GM10847 (cell line): Measurements from ENCODE around the gene SESN1.

ENCODE experiments used
- POLR2A ChIP-seq: IDR thresholded peaks from 2 replicates; pipeline ENCODE4 v1.6.1; 2011; ENCODE audit not compliant: insufficient read length; ENCODE audit errors: extremely low read depth

The SESN1 gene

DNA sequence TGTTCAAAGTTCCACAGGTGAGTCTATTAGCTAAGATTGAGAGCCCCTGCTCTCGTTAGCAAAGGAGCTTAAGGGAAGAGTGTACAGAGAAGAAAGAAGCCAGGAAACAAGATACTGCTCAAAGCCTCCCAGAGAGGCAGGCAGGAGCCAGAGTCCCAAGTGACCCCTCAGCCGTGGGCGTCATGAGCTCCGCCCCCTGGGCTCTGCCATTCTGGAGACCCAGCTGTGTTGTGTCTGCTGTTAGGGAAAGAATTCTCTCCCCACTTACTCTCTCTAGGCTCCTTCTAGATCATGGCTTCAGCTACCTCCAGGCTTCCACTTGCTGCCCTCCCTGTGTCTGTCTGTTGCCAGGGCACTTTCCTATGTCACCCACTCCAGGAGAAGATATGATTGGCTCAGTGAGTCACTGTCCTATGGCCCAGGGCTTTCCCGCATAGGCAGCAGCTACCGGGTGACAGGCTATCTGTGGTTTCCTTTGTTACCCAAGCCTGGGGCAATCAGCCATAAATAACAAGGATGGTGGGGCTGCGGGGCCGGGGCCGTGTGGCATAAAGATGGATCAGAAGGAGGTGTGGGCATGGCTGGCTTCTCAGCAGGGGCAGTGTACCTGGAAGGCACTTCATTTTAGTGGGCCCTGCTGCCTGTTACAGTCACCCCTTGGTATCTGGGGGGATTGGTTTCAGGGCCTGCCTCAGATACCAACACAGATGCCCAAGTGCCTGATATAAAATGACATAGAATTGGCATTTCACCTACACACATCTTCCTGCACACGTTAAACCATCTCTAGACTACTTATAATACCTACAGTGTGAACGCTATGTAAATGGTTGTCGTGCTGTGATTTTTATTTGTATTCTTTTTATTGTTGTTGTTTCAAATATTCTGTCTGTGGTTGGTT lies 127.5 kb downstream of the SESN1 start:
- no peak for TF ChIP-seq POLR2A

DNA sequence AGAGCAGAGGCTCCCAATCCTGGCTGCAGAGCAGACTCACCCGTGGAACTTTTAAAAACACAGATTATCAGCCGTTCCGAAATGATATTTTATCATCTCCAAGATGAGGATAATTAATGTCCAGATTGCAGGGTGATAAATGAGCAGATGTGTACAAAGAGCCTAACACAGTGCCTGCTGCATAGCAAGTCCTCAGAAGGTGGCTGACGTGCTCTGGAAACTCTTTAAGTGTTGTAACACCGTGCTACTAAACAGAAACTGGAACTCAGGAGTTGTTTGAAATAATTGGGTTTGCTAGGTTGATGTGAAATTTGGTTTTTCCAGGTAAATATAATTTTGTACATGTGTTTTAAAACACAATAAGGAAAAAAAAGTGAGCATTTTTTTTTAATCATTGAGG lies 128.4 kb downstream of the SESN1 start:
- TF ChIP-seq POLR2A: no peak

DNA sequence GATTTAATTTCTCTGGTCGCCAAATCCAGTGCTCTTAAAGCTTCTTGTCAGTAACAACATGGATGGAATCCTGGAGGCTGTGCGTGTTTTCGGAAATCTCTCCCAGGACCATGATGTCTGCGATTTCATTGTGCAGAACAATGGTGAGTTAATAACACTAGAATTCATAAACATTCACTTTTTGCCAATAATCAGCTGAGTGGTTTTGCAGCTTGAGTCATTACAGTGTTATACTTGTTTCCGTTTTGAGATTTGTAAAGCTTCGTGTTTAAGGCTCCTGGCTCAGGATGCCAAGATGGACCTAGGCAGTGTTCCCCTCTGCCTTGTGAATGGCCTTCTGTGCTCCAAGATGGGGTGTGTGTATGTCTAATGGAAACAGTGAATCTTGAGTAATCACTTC lies 132.7 kb downstream of the SESN1 start:
- TF ChIP-seq POLR2A: no peak

DNA sequence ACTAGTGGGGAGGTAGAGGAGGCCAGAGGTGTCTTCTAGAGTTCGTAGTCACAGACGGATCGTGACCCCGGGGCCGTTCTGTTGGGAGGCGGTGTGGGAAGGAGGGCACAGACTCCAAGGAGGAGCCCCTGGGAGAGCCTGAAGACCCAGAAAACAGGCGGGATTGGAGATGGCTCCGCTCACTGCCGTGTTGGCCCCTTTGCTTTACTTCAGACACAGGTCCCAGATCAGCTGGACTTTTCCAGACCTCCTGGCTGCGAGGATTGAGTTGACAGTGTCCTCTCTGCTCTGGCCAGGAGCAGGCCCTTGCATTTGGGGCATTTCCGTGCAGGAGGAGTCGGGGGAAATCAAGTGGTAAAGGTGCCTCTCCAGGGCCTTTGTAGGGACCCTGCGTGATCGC lies 133.6 kb downstream of the SESN1 start:
- no peak for TF ChIP-seq POLR2A

DNA sequence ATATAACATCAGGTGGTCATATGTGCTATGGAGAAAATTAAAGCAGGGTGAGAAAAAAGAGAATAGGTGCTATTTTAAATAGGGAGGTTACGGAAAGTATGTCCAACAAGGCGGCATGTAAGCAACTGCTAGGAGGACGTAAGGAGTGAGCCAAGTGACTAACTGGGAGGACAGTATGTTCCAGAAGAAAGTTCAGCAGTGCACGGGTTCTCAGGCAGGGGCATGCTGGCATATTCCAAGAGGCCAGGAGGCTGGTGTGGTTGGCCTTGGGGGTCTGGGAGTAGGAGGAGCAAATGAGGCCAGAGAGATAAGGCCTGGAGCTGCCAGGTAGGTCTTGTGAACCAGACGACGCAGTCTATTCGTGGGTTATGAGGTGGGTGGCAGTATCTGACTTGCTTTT lies 134.0 kb downstream of the SESN1 start:
- TF ChIP-seq POLR2A: no peak

DNA sequence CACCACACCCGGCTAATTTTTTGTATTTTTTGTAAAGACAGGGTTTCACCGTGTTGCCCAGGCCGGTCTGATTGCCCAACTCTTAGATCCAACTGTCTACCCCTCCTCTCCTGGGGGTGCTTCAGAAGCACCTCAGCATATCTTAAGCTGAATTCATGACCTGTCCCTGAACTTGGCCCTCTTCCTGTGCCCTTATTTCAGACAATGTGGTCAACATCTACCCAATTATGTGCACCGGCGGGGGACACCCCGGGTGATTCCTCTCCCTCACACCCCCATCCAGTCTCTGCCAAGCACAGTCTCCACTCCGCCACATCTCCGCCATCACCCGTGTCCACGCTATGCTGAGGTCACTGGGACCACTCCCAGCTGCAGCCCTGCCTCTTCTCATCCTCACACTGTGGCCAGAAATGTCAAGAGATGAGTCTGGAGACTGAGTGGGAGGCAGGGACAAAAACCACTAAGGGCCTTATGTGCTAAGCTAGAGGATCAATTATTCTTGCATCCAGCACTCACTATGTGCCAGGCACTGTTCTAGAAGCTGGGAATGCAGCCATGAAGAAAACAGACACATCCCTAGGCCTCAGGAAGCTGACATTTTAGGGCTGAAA lies 134.6 kb downstream of the SESN1 start:
- no peak for TF ChIP-seq POLR2A

DNA sequence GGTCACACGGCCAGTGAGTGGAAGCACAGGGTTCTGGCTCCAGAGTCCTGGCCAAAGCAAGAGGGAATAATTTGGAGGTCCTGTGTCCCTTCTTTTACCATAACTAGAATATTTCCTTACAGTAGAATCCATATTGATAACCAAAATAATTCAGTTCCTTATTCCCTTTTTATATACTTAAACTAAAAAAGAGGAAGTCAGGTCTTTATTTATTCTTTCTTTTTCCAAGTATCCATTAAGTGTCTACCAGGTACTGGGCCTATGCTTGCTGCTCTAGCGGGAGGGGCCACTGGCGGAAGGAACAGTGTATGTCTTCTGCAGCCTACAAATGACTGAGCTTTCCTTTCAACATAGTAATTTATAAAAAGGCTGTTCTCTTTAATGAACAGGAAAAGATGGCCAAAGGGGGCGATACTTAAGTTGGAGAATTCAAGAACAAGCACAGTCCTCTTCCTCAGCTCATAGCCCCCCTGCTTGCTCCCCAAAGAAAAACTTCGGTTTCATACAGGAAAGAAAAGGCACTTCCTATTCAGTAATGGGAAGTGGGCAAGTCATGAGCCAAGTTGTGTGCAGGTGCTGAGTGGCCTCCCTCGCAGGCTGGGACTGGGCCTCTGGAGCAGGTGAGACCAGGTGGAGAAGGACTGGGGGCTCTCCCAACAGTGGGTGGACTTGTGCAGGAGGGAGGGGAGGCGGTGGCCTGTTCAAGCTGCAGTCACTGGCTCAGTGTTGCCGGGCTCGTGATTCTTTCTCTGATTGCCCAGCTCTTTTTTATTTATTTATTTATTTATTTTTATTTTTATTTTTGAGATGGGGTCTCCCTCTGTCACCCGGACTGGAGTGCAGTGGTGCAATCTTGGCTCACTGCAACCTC lies 135.5 kb downstream of the SESN1 start:
- no peak for TF ChIP-seq POLR2A

DNA sequence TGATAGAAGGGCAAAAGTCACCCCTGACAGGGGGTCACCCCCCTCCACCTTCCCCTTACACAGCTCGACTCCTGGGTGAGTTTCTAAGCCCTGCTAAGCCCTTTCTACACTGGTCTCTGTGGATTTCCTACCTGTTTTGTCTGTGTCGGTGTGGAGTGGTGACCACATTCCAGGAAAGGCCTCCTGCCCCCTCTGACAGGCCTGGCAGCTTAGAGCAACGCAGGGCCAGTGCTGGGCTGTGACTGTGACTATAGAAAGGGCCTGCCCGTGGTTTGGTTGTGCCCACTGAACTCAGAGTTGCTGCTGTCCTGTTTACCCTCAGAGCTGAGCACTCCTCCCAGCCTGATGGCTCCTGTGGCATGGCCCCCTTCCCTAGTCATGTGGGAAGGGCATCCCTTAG lies 137.4 kb downstream of the SESN1 start:
- TF ChIP-seq POLR2A: no peak

DNA sequence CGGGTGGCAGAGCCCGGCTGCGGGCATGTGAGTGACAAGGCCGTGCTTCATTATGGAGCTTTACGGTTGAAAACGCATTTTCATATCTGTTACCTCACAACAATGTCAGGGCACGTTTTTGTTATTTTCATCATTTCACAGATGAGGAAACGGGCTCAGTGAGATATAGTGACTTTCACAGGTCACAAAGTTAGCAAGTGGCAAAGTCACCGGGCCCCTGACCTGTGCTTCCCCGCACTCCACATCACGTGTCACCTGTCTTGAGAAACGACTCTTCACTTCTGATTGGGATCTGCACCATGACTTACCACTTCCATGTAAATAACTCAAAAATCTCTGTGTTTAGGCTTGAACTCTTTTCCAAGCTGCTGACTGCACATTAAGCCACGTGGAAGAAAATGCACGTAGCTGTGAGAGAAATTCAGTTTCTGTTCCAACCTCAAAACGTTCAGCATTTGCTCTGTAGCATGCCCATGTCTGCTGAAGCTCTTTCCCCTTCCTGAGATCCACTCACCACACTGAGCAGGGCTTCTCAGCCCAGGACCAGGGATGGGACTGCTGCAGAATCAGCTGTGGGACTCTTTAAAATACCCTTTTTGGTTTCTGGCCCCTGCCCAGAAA lies 139.2 kb downstream of the SESN1 start:
- TF ChIP-seq POLR2A: no peak

DNA sequence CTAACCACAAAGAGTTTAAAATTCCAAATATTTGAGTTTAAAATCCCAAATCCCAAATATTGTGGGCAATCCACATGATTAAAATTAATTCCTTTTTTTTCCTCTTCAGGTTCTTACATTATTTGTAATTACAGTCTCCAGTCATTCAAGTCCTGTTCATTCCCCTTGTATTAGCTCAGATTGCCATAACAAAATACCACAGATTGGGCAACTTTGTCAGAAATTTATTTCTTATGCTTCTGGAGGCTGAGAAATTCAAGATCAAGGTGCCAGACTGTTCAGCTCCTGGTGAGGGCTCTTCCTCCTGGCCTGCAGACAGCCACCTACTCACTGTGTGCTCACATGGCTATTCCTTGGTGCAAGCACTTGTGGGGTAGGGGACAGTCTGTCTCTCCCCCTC lies 141.0 kb downstream of the SESN1 start:
- TF ChIP-seq POLR2A: no peak

DNA sequence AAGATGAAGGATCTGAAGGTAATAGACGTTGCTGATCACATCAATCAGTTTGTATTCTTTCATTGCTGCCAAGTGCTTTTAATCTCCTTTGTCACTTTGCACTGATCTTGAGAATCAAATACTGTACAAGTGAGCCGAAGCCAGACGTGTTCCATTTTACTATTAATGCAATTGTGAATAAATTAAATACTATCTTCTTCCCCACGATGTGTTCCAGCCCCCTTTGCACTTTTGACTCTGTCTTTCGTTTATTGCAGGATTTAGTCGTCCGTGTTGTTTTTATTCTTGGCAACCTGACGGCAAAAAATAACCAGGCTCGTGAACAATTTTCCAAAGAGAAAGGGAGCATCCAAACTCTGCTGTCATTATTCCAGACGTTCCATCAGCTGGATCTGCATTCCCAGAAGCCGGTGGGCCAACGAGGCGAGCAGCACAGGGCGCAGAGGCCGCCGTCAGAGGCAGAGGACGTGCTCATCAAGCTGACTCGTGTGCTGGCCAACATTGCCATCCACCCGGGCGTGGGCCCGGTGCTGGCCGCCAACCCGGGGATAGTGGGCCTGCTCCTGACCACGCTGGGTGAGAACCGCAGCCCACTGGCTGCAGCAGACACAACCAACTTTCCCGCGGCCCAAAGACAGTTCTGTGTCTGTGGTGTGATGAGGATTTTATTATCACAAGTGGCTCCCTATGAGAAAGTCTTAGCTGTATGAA lies 141.7 kb downstream of the SESN1 start:
- no peak for TF ChIP-seq POLR2A

DNA sequence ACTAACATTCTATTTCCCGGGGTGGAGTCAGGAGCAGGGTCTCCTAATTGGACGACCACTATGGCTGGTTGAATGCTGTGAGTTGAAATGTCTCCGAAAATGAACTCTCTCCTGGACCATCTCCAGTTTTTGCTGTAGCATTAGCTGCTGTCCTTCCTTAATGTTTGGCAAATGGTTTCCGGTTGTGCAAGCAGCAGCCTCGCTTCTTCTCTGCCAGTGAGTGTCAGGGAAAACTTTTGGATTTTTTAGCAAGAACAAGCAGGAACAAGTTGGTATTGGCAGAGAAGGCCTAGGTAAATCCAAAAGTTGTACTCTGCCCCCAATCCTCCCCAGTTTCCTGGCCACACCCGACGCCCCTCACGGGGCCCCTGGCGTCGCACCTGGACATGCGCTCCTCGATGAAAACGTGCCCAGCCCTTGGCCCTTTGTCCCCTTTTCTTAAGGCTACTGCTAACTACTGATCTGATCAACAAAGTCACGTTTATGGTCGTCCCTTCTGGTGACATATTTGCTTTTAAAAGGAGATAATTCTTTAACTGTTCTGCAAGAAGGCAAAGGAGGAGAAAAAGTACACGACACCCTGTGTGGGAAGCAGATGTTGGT lies 143.2 kb downstream of the SESN1 start:
- TF ChIP-seq POLR2A: no peak

DNA sequence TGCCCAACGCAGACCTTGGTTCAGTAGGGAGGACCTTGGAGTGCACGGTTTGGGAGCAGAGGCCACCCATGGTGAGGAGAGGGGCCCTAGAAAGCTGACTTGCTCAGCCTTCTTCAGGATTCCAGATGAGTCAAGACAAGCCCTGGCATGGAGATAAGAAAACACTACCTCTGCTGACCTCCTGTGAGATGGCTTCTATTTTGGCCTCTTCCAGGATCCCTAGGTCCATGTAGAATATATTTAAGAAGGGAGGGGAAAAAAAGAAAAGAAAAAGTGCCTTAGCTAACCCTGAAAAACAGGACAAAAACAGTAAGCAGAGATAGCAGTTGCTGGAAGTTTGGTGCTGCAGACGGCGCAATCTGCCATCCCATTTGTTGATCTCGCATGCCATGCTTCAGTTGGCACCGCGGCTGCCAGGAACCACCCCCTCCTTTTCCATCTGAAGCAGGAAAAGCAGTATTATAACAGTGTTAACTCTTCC lies 146.4 kb downstream of the SESN1 start:
- TF ChIP-seq POLR2A: no peak
